Peyer's patch (tissue), 4 donors: ENCODE results near the gene SMARCC2.
A peak's percentile ranks its signal among the peaks of the same experiment; 100 is the strongest.

ENCODE experiments used
- CTCF ChIP-seq, 6 experiments: fragments of 450-650 bp in 4 of 6; fragments of 200-600 bp in 2 of 6; sonication (generic) in 1 of 6; IDR thresholded peaks; one replicate each; pipeline ENCODE4 v1.5.1; 2017 to 2019; ENCODE audit warnings: antibody characterized with exemption in 6 of 6, mild to moderate bottlenecking in 3 of 6, moderate library complexity in 1 of 6
- POLR2A ChIP-seq, 2 donors: fragments of 450-650 bp; IDR thresholded peaks; one replicate each; pipeline ENCODE4 v1.5.1; 2017; ENCODE audit warnings: antibody characterized with exemption in 2 of 2, mild to moderate bottlenecking in 2 of 2, moderate library complexity in 2 of 2

- TF ChIP-seq CTCF (IDR thresholded peaks at IDR 0.05): peak in 1 of 6 experiments; percentile 3
- TF ChIP-seq POLR2A (IDR thresholded peaks at IDR 0.05): peak; percentile 99
Measured at GRCh38 chr12:56158029-56158925, 31.0 kb downstream of the SMARCC2 start, which contains the start of gene MYL6.
